OCI-LY7 (cell line): Measurements from ENCODE around the gene IMMP2L. TPM values are rescaled to one million over a fixed set of nuclear protein-coding genes. Genes with fewer than 3 reads are reported as not detected.

ENCODE experiments used
- BruUV-seq: library from RNA; stranded (reverse); fragments of 400-500 nt; replicated peaks from 2 replicates; lab custom pipeline; 2021; lab: Mats Ljungman, UMichigan
- CTCF ChIA-PET: fragments of 300-600 bp; sonication (Branson Sonifier 250); formaldehyde crosslinking; loops from one replicate; lab custom pipeline; 2022; ENCODE audit warnings: antibody characterized with exemption; ENCODE audit not compliant: unreplicated experiment; lab: Charles Lee
- POLR2A ChIA-PET: fragments of 300-600 bp; sonication (Branson Sonifier 250); formaldehyde crosslinking; loops from one replicate; lab custom pipeline; 2022; ENCODE audit warnings: antibody characterized with exemption; lab: Charles Lee
- DNase-seq: peaks from one replicate; pipeline ENCODE4 v3.0.0-alpha.2; 2015; ENCODE audit warnings: low spot score
- H2AFZ ChIP-seq: fragments of 200-600 bp; sonication (generic), shearing (Covaris generic); 2 replicates; pipeline ENCODE4 v1.6.1; 2014; ENCODE audit warnings: mild to moderate bottlenecking, antibody characterized with exemption, low read length, moderate library complexity
- H3K27ac ChIP-seq: fragments of 200-600 bp; sonication (generic); 2 replicates; pipeline ENCODE4 v1.5.1; 2014; ENCODE audit warnings: mixed run types, low read depth, mild to moderate bottlenecking, moderate library complexity, low read length, inconsistent platforms; ENCODE audit not compliant: poor library complexity, severe bottlenecking
- H3K36me3 ChIP-seq: fragments of 200-600 bp; sonication (generic); 2 replicates; pipeline ENCODE4 v1.6.1; 2014; ENCODE audit warnings: mild to moderate bottlenecking, antibody characterized with exemption, low read length, moderate library complexity, mixed read lengths; ENCODE audit not compliant: insufficient read depth
- H3K4me1 ChIP-seq: fragments of 200-600 bp; sonication (generic); 2 replicates; pipeline ENCODE4 v1.5.1; 2014; ENCODE audit warnings: mild to moderate bottlenecking, low read length; ENCODE audit not compliant: insufficient read depth, poor library complexity, severe bottlenecking
- H3K4me2 ChIP-seq: fragments of 200-600 bp; sonication (generic); 2 replicates; pipeline ENCODE4 v1.6.1; 2014; ENCODE audit warnings: mild to moderate bottlenecking, low read length
- H3K4me3 ChIP-seq: fragments of 200-600 bp; sonication (generic); 2 replicates; pipeline ENCODE4 v1.5.1; 2014; ENCODE audit warnings: mild to moderate bottlenecking, low read depth, low read length; ENCODE audit not compliant: poor library complexity, severe bottlenecking
- H3K79me2 ChIP-seq: fragments of 200-600 bp; sonication (generic); 2 replicates; pipeline ENCODE4 v1.6.1; 2016; ENCODE audit warnings: low read depth, mild to moderate bottlenecking, low read length, moderate library complexity, mixed read lengths; ENCODE audit not compliant: insufficient read depth
- H3K9me2 ChIP-seq: fragments of 200-600 bp; sonication (generic); 2 replicates; pipeline ENCODE4 v1.6.1; 2016; ENCODE audit warnings: mild to moderate bottlenecking, low read length, mixed read lengths; ENCODE audit not compliant: insufficient read depth
- H3K9me3 ChIP-seq: fragments of 200-600 bp; sonication (generic); 2 replicates; pipeline ENCODE4 v1.6.1; 2014; ENCODE audit warnings: mild to moderate bottlenecking, mixed run types, low read length, mixed read lengths
- H4K20me1 ChIP-seq: fragments of 200-600 bp; sonication (generic); 2 replicates; pipeline ENCODE4 v1.6.1; 2014; ENCODE audit warnings: mild to moderate bottlenecking, antibody characterized with exemption, low read length, moderate library complexity, mixed read lengths; ENCODE audit not compliant: insufficient read depth
- EZH2phosphoT487 ChIP-seq: fragments of 200-600 bp; sonication (generic); IDR thresholded peaks from 2 replicates; pipeline ENCODE4 v1.6.1; 2018; ENCODE audit warnings: low read depth, borderline replicate concordance, mild to moderate bottlenecking, mixed run types, antibody characterized with exemption, low read length, moderate library complexity, mixed read lengths
- intact Hi-C: fragments of 100-400 bp; cut with micrococcal nuclease; formaldehyde crosslinking; loops from one replicate; pipeline ENCODE4 v1.10.0; 2022; ENCODE audit not compliant: unreplicated experiment
- total RNA-seq, 2 experiments: library from RNA; depleted of rRNA in 1 of 2; stranded (reverse); fragments of >200 nt in 1 of 2; shearing (Covaris generic) in 1 of 2; gene quantifications; 2 replicates each; pipeline ENCODE4 v1.2.3, GENCODE V29; 2014 to 2022
- TF ChIP-seq, protein P1 (sequence below): fragments of 200-600 bp; sonication (generic); conservative IDR thresholded peaks from 2 replicates; pipeline ENCODE4 v1.5.1; 2014; ENCODE audit warnings: mild to moderate bottlenecking, antibody characterized with exemption, low read length, moderate library complexity, mixed read lengths

IMMP2L gene
- total RNA-seq, 2 experiments from 2014 or later = 8.0 to 25.4 TPM

DNA sequence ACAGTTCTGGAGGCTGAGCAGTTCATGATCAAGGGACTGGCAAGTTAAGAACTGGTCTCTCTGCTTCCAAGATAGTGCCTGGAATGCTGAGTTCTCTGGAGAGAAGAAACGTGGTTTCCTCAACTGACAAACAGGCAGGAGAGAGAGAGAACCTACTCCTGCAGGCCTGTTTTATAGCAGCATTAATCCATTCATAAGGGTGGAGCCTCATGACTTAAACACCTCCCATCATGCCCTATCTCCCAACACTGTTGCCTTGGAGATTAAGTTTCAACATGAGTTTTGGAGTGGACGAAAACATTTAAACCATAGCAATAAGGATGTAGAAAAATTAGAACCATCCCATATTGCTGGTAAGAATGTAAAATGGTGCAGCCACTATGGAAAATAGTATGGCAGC, 32.3 kb upstream of the IMMP2L start:
- Histone ChIP-seq H3K36me3 (no peaks in the 10 kb centered on the region), H4K20me1 (no peaks in the 10 kb centered on the region), H3K27ac (no peak overlapping the region), H3K9me3 (no peaks in the 10 kb centered on the region), H2AFZ (no peak overlapping the region), H3K4me3 (no peak overlapping the region), H3K9me2 (no peaks in the 10 kb centered on the region), H3K4me2 (no peak overlapping the region), H3K4me1 (no peaks in the 10 kb centered on the region), H3K79me2 (no peaks in the 10 kb centered on the region)
- ChIA-PET POLR2A (no interaction called here), CTCF (no interaction called here)
- intact Hi-C loops = no loop called here
- TF ChIP-seq EZH2phosphoT487 = no peak
- TF ChIP-seq, protein P1, sequence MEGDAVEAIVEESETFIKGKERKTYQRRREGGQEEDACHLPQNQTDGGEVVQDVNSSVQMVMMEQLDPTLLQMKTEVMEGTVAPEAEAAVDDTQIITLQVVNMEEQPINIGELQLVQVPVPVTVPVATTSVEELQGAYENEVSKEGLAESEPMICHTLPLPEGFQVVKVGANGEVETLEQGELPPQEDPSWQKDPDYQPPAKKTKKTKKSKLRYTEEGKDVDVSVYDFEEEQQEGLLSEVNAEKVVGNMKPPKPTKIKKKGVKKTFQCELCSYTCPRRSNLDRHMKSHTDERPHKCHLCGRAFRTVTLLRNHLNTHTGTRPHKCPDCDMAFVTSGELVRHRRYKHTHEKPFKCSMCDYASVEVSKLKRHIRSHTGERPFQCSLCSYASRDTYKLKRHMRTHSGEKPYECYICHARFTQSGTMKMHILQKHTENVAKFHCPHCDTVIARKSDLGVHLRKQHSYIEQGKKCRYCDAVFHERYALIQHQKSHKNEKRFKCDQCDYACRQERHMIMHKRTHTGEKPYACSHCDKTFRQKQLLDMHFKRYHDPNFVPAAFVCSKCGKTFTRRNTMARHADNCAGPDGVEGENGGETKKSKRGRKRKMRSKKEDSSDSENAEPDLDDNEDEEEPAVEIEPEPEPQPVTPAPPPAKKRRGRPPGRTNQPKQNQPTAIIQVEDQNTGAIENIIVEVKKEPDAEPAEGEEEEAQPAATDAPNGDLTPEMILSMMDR = no peak
- BruUV-seq = no TSS peak
- no peak for DNase-seq

DNA sequence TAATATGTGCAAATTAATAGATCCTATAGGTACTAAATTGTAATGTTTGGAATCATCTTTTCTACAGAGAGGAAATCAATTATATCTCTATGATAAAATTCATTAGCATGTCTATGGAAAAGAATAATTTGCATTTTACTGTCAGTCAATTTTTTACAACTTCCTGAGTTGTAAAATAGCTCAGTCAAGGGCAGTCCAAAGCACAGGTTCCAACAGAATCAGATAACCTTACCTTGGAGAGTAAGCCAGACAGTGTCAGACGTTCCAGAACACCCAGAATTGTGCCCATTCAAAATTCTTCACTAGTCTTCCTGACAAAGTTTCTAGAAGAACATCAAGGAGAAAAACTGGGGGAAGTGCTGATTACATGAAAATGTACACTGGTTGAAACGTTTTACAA, 31.1 kb upstream of the IMMP2L start:
- intact Hi-C loops = no loop called here
- H3K79me2 ChIP-seq = no peaks in the 10 kb centered on the region
- BruUV-seq = no TSS peak
- TF ChIP-seq, protein P1 = no peak
- no peak for TF ChIP-seq EZH2phosphoT487
- no peak for DNase-seq
- CTCF ChIA-PET = no interaction called here
- no peak overlapping the region for H3K4me3 ChIP-seq
- no peaks in the 10 kb centered on the region for H3K9me3 ChIP-seq
- H4K20me1 ChIP-seq = no peaks in the 10 kb centered on the region
- H3K9me2 ChIP-seq = no peaks in the 10 kb centered on the region
- H2AFZ ChIP-seq = no peak overlapping the region
- no peak overlapping the region for H3K4me2 ChIP-seq
- H3K4me1 ChIP-seq = no peaks in the 10 kb centered on the region
- H3K27ac ChIP-seq = no peak overlapping the region
- POLR2A ChIA-PET = no interaction called here
- H3K36me3 ChIP-seq = no peaks in the 10 kb centered on the region

DNA sequence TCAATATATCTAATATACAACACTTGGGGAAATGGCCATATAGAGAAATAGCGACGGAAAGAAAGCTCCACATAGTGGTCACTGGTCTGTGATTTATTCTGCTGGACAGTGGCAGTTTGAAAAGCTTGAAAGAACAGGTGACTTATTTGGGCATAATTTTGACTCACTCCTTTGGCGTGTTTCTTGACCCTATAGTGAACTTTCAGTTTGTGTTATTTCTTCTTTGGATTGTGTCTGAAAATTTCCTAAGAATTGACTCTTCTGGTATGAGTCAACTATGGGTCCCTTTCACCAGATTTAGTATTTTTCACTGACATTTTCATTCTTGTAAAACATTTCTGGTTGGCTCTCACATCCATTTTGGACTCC, 25.8 kb upstream of the IMMP2L start:
- DNase-seq = no peak
- no TSS peak for BruUV-seq
- Histone ChIP-seq H3K4me1 (no peaks in the 10 kb centered on the region), H3K4me2 (no peak overlapping the region), H4K20me1 (no peaks in the 10 kb centered on the region), H3K9me3 (no peaks in the 10 kb centered on the region), H2AFZ (no peak overlapping the region), H3K27ac (no peak overlapping the region), H3K79me2 (no peaks in the 10 kb centered on the region), H3K4me3 (no peak overlapping the region), H3K36me3 (no peaks in the 10 kb centered on the region), H3K9me2 (no peaks in the 10 kb centered on the region)
- POLR2A ChIA-PET = no interaction called here
- TF ChIP-seq, protein P1 = no peak
- TF ChIP-seq EZH2phosphoT487 = no peak
- intact Hi-C loops = no loop called here
- CTCF ChIA-PET = no interaction called here
